Measurements from ENCODE around the gene FBXO28. TPM values are rescaled to one million over a fixed set of nuclear protein-coding genes. Genes with fewer than 3 reads are reported as not detected.

Gene FBXO28
- polyA plus RNA-seq, 1 donor from 2014 or later = 20.3 TPM

DNA sequence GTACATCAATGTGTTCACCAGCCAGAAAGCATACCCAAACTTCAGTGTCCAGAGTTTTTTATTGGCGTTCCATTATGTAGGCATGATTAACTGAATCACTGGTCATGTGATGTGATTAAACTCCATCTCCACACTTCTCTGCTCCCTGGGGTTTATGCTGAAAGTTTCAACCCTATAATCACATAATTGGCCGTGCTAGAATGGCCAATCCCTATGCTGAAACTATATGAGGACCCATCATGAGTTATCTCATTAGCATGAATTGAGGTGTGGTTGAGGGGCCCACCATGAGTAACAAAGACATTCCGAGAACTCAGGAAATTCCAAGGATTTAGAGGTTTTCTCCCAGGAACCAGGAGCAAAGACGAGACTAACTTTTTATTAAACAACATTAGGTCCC lies 31.8 kb upstream of the FBXO28 start:
- H3F3A ChIP-seq (ENCODE audit: insufficient read depth, low read length, poor library complexity, severe bottlenecking) = no peaks in the 10 kb centered on the region
- H4K20me1 ChIP-seq (ENCODE audit: insufficient read depth) = no peaks in the 10 kb centered on the region
- no peaks in the 10 kb centered on the region for H3K9me3 ChIP-seq (ENCODE audit: low read length)
- H3K9ac ChIP-seq (ENCODE audit: low read length) = no peak overlapping the region
- no peak overlapping the region for H3K4me2 ChIP-seq (ENCODE audit: low read length)
- no peaks in the 10 kb centered on the region for H3K9me2 ChIP-seq (ENCODE audit: insufficient read depth, low read length)
- TF ChIP-seq POLR2AphosphoS5 (IDR thresholded peaks at IDR 0.05) (no peak), RAD21 (conservative IDR thresholded peaks at IDR 0.05) (no peak), SMC3 (conservative IDR thresholded peaks at IDR 0.05; ENCODE audit: poor library complexity) (no peak), TAF1 (IDR thresholded peaks at IDR 0.05; ENCODE audit: low read depth) (no peak), EZH2 (IDR thresholded peaks at IDR 0.05; ENCODE audit: borderline replicate concordance, insufficient read depth, low read length, poor library complexity, severe bottlenecking) (no peak), EP300 (conservative IDR thresholded peaks at IDR 0.05; ENCODE audit: poor library complexity, severe bottlenecking) (no peak), MXI1 (conservative IDR thresholded peaks at IDR 0.05; ENCODE audit: poor library complexity, severe bottlenecking) (no peak)
- TF ChIP-seq, protein P1, sequence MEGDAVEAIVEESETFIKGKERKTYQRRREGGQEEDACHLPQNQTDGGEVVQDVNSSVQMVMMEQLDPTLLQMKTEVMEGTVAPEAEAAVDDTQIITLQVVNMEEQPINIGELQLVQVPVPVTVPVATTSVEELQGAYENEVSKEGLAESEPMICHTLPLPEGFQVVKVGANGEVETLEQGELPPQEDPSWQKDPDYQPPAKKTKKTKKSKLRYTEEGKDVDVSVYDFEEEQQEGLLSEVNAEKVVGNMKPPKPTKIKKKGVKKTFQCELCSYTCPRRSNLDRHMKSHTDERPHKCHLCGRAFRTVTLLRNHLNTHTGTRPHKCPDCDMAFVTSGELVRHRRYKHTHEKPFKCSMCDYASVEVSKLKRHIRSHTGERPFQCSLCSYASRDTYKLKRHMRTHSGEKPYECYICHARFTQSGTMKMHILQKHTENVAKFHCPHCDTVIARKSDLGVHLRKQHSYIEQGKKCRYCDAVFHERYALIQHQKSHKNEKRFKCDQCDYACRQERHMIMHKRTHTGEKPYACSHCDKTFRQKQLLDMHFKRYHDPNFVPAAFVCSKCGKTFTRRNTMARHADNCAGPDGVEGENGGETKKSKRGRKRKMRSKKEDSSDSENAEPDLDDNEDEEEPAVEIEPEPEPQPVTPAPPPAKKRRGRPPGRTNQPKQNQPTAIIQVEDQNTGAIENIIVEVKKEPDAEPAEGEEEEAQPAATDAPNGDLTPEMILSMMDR (IDR thresholded peaks at IDR 0.05; ENCODE audit: poor library complexity, severe bottlenecking) = no peak
- TF ChIP-seq, protein P2, sequence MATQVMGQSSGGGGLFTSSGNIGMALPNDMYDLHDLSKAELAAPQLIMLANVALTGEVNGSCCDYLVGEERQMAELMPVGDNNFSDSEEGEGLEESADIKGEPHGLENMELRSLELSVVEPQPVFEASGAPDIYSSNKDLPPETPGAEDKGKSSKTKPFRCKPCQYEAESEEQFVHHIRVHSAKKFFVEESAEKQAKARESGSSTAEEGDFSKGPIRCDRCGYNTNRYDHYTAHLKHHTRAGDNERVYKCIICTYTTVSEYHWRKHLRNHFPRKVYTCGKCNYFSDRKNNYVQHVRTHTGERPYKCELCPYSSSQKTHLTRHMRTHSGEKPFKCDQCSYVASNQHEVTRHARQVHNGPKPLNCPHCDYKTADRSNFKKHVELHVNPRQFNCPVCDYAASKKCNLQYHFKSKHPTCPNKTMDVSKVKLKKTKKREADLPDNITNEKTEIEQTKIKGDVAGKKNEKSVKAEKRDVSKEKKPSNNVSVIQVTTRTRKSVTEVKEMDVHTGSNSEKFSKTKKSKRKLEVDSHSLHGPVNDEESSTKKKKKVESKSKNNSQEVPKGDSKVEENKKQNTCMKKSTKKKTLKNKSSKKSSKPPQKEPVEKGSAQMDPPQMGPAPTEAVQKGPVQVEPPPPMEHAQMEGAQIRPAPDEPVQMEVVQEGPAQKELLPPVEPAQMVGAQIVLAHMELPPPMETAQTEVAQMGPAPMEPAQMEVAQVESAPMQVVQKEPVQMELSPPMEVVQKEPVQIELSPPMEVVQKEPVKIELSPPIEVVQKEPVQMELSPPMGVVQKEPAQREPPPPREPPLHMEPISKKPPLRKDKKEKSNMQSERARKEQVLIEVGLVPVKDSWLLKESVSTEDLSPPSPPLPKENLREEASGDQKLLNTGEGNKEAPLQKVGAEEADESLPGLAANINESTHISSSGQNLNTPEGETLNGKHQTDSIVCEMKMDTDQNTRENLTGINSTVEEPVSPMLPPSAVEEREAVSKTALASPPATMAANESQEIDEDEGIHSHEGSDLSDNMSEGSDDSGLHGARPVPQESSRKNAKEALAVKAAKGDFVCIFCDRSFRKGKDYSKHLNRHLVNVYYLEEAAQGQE (IDR thresholded peaks at IDR 0.05; ENCODE audit: borderline replicate concordance) = no peak
- H3K27ac ChIP-seq (ENCODE audit: low read length) = no peak overlapping the region
- no peaks in the 10 kb centered on the region for H3K27me3 ChIP-seq (ENCODE audit: insufficient read depth, low read depth, low read length)
- no peaks in the 10 kb centered on the region for H3K79me2 ChIP-seq (replicated peaks; ENCODE audit: insufficient read depth, low read length)
- H3K4me3 ChIP-seq (ENCODE audit: low read length) = no peak overlapping the region
- H2AFZ ChIP-seq (ENCODE audit: low read depth, low read length) = no peak overlapping the region
- no peaks in the 10 kb centered on the region for H3K36me3 ChIP-seq (ENCODE audit: insufficient read depth, low read length)

DNA sequence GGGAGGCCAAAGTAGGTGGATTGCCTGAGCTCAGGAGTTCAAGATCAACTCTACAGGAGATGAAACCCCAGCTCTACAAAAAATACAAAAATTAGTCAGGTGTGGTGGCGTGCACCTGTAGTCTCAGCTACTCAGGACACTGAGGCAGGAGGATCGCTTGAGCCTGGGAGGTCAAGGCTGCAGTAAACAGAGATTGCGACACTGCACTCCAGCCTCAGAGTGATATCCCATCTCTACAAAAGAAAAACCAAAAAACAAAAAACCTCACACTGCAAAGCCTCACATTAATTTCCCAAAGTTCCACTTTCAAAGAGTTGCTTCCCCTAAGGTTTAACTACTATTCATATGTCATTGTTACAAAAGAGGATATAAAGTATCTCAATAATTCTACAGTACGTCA lies 29.0 kb upstream of the FBXO28 start:
- no peak overlapping the region for H3K4me3 ChIP-seq (ENCODE audit: low read length)
- H3K27me3 ChIP-seq (ENCODE audit: insufficient read depth, low read depth, low read length) = no peaks in the 10 kb centered on the region
- no peaks in the 10 kb centered on the region for H3K9me3 ChIP-seq (ENCODE audit: low read length)
- no peaks in the 10 kb centered on the region for H3F3A ChIP-seq (ENCODE audit: insufficient read depth, low read length, poor library complexity, severe bottlenecking)
- no peaks in the 10 kb centered on the region for H4K20me1 ChIP-seq (ENCODE audit: insufficient read depth)
- no peaks in the 10 kb centered on the region for H3K79me2 ChIP-seq (replicated peaks; ENCODE audit: insufficient read depth, low read length)
- TF ChIP-seq EZH2 (IDR thresholded peaks at IDR 0.05; ENCODE audit: borderline replicate concordance, insufficient read depth, low read length, poor library complexity, severe bottlenecking) (no peak), RAD21 (conservative IDR thresholded peaks at IDR 0.05) (no peak), POLR2AphosphoS5 (IDR thresholded peaks at IDR 0.05) (no peak), EP300 (conservative IDR thresholded peaks at IDR 0.05; ENCODE audit: poor library complexity, severe bottlenecking) (no peak), SMC3 (conservative IDR thresholded peaks at IDR 0.05; ENCODE audit: poor library complexity) (no peak), TAF1 (IDR thresholded peaks at IDR 0.05; ENCODE audit: low read depth) (no peak), MXI1 (conservative IDR thresholded peaks at IDR 0.05; ENCODE audit: poor library complexity, severe bottlenecking) (no peak)
- TF ChIP-seq, protein P2 (IDR thresholded peaks at IDR 0.05; ENCODE audit: borderline replicate concordance) = no peak
- TF ChIP-seq, protein P1 (IDR thresholded peaks at IDR 0.05; ENCODE audit: poor library complexity, severe bottlenecking) = no peak
- H2AFZ ChIP-seq (ENCODE audit: low read depth, low read length) = no peak overlapping the region
- H3K9me2 ChIP-seq (ENCODE audit: insufficient read depth, low read length) = no peaks in the 10 kb centered on the region
- no peak overlapping the region for H3K27ac ChIP-seq (ENCODE audit: low read length)
- no peak overlapping the region for H3K4me2 ChIP-seq (ENCODE audit: low read length)
- no peak overlapping the region for H3K9ac ChIP-seq (ENCODE audit: low read length)
- H3K36me3 ChIP-seq (ENCODE audit: insufficient read depth, low read length) = no peaks in the 10 kb centered on the region
